PC-3 (cell line): ENCODE data around the gene FAM163B.

Experiments
- EZH2phosphoT487 ChIP-seq: fragments of 300-600 bp; sonication (generic); IDR thresholded peaks from 2 replicates; pipeline ENCODE4 v1.6.1; 2018; ENCODE audit warnings: mild to moderate bottlenecking, antibody characterized with exemption, low read length, borderline replicate concordance
- TF ChIP-seq, protein P1 (sequence below): fragments of 300-600 bp; sonication (generic); conservative IDR thresholded peaks from 2 replicates; pipeline ENCODE4 v1.5.1; 2017; ENCODE audit warnings: antibody characterized with exemption, low read depth, mild to moderate bottlenecking, low read length

- no peak for TF ChIP-seq EZH2phosphoT487
- TF ChIP-seq, protein P1, sequence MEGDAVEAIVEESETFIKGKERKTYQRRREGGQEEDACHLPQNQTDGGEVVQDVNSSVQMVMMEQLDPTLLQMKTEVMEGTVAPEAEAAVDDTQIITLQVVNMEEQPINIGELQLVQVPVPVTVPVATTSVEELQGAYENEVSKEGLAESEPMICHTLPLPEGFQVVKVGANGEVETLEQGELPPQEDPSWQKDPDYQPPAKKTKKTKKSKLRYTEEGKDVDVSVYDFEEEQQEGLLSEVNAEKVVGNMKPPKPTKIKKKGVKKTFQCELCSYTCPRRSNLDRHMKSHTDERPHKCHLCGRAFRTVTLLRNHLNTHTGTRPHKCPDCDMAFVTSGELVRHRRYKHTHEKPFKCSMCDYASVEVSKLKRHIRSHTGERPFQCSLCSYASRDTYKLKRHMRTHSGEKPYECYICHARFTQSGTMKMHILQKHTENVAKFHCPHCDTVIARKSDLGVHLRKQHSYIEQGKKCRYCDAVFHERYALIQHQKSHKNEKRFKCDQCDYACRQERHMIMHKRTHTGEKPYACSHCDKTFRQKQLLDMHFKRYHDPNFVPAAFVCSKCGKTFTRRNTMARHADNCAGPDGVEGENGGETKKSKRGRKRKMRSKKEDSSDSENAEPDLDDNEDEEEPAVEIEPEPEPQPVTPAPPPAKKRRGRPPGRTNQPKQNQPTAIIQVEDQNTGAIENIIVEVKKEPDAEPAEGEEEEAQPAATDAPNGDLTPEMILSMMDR, result no peak
These were observed 50.7 kb downstream of the FAM163B start for GRCh38 chr9:133558191-133559126.
